DMS 273 treated with DMSO at 0.1 percent for 48 hours (cell line): ENCODE data around the gene GLB1L.

Source experiments
- DNase-seq: peaks from one replicate; lab custom pipeline; 2025; lab: John Stamatoyannopoulos, UW

The GLB1L gene

GRCh38 chr2:219221957-219222518 is 23.2 kb downstream of the GLB1L start:
- peak; percentile 31 for DNase-seq

DNA sequence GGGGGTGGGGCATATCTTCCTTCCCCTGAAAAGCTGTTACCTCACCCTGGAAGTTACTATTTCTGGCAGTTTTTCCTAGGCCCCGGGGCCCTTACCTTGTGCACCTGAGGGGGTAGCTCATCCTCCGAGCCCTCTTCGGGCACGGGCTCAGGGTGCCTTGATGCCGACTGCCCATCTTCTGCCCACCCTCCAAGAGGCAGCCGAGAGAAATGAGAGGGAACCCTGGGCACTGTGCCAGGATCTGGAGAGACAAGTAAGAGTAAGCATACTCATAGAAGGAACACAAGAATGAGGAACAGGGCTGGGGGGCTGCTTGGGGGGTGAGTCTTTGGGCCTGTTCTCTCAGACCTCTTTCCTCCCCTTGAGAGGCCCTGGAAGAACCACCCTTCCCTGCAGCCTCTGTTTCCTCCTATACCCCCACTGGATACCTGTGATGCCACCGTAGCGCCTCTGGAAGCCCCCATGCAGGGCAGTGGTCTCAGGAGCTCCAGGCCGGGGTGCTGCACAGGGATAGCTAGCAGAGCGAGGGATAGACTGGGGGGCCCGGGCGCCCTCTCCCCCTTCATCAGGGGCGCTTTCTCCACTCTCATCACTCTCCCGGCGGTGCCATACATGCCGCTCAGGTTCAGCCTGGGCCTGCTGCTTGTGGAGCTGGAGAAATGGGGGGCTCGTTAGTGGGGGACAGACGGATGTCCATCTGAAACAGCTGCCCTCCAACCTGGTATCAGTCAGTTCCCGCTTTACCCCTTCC is 24.4 kb downstream of the GLB1L start:
- no peak for DNase-seq

GRCh38 chr2:219219784-219220532 is 25.3 kb downstream of the GLB1L start:
- no peak for DNase-seq

- peak; percentile 73 for DNase-seq
Measured at GRCh38 chr2:219218732-219219701, 26.2 kb downstream of the GLB1L start, which contains the start of gene ABCB6. Gene ABCB6, minus strand, starts transcription at chr2:219218958. Its CDS starts 285 bp downstream, at chr2:219218673.

- DNase-seq = peak; percentile 81
Measured at GRCh38 chr2:219218217-219218731, 27.0 kb downstream of the GLB1L start.

DNA sequence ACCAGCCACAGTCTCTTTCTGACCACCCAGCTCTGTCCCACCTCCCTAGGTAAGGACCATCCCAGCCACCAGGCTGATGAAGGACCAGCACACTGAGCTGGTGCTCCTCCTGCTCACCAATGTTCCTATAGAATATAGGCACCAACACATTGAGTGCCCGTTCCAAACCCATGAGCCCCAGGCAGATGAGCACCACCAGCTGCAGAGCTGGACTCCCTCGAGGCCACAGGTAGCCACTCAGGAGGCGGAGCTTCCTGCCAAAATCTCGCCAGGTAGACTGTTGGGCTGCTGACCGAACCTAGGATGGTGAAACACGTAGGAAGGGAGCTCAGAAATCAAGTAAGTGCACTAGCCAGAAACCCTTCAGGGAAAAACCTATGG is 28.7 kb downstream of the GLB1L start:
- DNase-seq = no peak

- DNase-seq = no peak
Measured at GRCh38 chr2:219215871-219216534, 29.2 kb downstream of the GLB1L start.

- no peak for DNase-seq
Measured at GRCh38 chr2:219214786-219215185, 30.5 kb downstream of the GLB1L start.

DNA sequence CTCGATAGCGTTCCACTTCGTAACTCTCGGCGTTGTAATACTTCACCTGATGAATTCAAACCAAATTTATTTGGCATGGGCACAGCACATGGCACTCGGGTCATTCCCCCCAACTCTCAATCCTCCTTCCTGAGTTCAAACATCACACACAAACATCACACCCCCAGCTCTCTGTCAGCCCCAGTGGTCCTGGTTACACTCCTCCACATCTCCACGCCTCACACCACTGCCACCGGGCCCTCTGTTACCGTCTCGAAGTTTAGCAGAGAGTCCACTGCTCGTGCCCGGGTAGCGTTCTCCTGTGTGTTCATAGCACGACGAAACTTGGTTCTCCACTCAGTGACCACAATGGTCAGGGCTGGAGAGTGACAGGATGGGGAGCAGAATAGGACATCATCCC is 31.1 kb downstream of the GLB1L start:
- DNase-seq = no peak

DNA sequence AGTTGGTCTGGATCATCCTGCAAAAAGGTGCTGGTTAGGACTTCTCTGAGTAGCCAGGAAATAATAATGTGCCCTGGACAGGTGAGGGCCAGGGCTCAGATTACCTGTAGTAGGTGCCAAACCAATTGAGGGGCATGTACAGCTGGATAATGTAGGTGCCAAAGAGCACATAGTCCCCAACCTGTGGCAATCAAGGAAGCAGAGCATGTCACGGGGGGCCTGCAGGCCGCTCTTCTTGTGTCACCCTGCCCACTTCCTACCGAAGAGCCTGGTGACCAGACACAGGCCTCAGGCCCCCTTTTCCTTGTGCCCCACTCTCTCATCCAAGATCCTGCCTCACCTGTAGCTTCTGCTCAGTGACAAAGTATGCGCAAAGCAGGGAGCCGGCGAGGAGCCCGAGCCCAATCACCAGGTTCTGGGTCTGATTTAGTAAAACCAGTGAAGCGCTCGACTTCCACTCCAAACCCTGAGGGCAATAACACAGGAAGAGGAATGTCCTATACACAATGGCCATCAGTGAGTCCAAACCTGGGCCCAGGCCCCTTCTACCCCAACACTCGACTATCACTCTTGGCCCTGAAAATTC is 31.7 kb downstream of the GLB1L start:
- no peak for DNase-seq

DNA sequence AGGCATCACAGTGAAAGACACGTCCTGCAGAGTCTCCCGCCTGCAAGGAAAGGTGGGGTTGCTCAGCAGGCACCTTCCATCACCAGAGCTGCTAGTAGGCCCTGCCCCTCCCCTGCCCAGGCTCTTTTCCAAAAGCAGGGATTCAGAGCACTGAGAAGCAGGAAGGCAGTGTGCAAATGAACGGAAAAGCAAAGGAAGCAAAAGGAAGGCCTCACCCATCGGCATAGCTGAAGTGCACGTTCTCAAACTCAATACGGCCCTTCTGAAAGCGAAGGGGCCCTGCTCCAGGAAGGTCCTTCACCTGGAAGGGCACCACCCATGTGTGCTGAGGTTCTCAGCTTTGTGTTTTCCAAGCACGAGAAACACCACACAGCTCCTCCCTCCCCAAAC is 32.2 kb downstream of the GLB1L start:
- DNase-seq = no peak

DNA sequence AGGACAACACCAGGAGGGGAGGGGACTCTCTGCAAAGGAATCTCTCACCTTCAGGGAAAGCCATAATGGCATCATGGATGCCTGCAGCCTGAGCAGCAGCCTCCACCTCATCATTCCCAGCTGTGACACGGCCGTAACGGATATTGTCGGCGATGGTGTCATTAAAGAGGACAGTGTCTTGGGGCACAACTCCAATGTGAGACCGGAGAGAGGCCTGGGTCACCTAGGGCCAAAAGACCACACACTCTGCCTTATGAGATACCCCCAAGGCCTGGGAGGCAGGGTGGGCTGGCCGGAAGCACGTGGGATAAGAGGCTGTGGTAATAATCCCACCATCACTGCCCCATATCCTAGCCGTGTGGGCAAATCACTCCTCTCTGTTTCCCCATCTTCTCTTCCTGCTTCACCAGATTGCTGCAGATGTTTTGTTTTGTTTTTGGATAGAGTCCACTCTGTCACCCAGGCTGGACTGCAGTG is 34.3 kb downstream of the GLB1L start:
- DNase-seq = no peak

DNA sequence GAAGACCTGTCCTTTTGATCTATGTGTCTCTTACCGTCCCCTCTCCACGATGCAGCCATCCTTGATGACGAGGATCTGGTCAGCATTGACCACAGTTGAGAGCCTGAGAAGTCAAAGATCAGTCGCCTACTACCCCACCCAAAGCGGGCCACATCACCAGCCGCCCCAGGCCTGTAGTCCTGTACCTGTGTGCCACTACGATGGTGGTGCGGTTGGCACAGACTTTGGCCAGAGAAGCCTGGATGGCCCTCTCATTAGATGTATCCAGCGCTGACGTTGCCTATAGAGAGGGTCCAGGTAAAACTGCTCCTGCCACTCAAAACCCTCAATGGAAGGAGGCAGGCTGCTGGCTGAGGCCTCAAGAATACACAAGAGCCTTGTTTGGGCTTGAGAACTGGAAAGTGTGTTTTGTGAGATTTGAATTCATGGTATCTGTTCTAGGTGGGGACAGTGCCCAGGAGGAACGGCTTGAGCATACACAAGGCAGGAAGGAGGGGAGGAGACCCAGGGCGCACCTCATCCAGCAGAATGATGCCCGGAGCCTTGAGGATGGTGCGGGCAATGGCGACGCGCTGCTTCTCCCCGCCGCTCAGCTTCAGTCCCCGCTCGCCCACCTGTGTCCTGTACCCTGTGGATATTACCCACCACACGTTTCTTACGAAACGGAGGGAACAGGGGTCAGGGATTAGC is 34.9 kb downstream of the GLB1L start:
- DNase-seq = no peak

DNA sequence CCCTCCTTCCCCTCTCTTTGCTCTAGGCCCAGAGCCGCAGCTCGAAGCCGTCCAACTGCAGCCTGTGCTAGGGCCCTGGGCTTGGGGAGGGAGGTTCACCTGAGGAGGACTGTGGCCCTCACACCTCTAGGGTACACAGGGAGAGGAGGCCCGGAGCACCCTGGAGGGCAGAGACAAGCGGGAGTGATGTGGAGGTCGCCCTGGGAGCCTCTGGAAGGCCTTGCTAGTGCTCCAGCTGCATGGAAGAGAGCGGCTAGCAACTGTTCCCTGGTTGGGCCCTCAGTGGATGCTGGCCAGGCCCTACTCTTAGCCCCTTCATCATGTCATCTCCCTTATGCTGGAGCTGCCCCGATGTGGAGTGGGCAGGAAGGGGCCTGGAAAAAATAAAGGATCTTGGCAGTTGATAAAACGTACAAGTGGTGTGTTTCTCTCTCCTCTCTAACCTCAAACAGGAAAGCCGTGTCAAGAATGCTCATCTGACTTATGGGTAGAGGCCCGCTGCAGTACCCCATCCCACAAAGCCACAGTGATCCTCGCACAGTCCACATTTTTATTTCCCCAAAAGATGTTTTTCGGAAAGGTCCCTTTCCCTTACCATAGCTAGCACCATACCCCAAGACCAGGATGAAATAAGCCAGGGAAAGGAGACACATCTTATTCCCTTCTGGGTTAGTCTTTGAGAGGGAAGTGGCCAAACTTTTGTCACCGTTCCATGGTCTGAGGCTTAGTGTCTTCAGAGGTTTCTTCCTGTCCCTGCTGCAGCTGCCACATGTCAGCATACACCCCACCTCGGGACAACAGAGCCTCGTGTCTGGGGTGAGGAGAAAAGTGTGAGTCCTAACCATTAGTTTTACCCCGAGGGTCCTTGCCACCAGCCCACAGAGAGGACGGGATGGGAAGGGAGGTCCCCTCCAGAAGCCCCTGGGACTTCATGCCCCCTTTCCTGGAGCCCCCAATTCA is 35.7 kb downstream of the GLB1L start:
- no peak for DNase-seq

GRCh38 chr2:219207884-219208740 is 37.1 kb downstream of the GLB1L start:
- DNase-seq = peak; percentile 16

DNA sequence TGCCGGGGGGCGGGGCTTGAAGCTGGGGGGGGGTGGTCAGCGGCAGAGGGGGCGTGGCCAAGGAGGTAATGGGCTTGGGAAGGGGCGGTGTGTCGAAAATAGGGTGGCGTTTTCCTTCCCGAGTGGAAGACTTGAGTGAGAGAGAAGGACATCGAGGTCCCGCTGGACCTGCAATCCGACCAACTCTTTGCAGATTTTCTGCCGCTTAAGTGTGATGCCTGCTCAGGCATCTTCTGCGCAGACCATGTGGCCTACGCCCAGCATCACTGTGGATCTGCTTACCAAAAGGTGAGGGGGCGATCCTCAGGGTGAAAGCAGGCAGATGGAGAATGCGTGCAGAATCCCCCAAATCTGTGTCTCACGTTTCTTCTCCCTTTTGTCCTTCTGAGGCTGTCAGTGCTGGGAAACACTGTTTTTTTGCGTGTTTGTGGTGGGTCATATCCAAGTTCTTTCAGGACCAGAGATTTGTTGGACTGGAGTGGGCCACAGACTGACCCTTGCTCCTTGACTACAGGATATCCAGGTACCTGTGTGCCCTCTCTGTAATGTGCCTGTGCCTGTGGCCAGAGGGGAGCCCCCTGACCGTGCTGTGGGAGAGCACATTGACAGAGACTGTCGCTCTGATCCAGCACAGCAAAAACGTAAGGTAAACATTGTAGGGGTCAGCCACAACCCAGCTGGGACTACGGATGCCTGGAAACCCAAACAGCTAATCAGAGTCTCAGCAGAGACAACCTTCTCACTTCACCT is 37.9 kb downstream of the GLB1L start:
- no peak for DNase-seq
